ENCODE results near the gene MESD.
A peak's percentile ranks its signal among the peaks of the same experiment; 100 is the strongest.

MESD gene

DNA sequence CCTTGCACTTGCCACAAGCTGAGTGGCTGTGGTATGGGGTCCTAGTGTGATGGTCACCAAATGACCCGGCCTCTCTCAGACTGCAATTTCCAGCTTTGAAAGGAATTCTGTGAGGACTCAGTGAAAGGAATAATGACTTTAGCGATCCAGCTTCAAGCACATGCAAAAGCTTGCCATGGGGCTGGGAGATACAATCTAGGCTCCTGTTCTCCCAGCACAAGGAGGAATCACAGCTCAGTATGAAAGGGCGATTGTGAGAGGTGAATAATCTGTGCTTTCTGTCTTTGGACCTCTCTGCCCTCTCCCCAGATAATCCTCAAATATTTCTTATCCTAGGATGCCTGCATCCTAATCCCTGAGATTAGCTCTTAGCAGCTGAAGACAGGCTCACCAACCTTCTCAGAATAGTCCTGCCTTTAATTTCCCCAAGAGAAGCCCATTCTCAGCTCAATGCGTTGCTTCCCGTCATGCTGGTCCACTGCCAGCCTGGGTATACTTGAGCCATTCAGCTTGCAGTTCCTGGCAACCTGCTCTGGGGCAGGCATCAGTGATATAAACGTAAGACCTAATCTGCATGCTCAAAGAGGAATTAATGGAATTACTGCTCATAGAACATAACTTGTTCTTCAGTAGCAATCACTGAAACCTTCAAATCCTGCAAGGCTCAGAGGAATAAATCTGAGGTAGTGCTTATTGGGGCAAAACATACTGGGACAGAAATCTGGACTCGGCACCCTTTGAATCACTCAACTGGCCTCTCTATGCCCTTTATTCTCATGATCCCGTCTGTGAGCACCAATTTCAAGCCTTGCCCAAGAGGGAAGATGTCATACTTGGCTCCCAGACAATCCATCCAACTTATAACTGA lies 26.2 kb upstream of the MESD start:
- no peak for DNase-seq (ENCODE audit: low read depth in 3 of 3)

GRCh38 chr15:81014446-81015093 lies 25.0 kb upstream of the MESD start:
- no peak for DNase-seq (ENCODE audit: low read depth in 3 of 3)

- no peak for DNase-seq (ENCODE audit: low read depth in 3 of 3)
These were observed 23.8 kb upstream of the MESD start for GRCh38 chr15:81013396-81013929.

DNA sequence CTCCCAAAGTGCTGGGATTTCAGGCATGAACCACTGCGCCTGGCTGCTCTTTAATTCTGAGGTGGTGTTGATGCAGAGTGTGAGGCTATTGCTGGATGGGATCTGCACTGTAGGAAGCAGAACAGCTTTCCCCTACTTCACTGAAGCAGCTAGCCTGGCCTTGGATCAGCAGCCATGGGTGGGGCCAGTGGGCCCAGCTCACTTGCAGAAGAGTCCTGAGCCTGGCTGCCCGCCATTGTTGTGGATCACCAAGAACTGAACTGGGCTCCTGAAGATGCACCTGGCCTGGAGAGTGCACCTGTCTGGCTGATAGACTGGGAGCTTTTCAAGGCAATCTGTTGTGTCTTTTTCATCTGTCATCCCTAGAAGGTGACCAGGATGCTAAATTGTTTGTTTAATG lies 23.0 kb upstream of the MESD start:
- no peak for DNase-seq (ENCODE audit: low read depth in 3 of 3)

DNA sequence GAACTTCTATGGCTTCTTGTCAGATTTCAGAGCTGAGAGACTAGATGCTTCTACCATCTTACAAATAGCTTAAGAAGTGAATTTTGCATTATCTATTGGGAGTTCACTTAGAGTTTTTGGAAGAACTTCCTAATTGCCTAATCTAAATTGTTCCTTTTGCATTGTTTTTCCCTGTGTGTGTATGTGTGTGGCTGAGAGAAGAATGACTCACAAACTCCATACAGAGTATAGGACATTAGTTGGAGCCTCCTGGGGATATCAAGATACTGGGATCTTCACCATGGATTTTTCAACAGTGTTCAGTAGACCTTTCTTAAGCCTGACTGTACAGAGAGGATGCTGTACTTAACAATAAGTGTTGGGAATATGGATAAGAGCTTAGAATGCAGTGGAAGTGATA lies 22.0 kb upstream of the MESD start:
- DNase-seq (ENCODE audit: low read depth in 3 of 3): no peak

GRCh38 chr15:81010086-81010485 lies 20.5 kb upstream of the MESD start:
- no peak for DNase-seq (ENCODE audit: low read depth in 3 of 3)

DNA sequence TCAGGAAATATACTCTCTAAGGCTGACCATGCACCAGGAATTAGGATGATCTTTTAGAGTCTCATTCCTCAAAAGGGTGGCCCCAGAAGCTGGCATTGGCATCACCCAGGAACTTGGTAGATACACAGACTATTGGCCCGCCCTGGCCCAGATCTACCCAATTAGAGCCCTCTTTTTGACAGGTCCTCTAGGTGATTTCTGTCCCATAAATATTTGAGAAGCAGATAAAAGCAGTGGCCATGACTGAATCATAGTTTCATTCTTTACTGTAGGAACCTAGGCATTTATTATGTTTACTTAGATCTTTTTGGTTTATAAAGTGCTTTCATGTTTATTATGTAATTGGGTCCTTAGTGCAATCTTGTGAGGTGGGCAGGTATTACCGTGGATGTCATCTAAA lies 18.7 kb upstream of the MESD start:
- no peak for DNase-seq (ENCODE audit: low read depth in 3 of 3)

- DNase-seq (ENCODE audit: low read depth in 3 of 3): no peak
These were observed 17.9 kb upstream of the MESD start for GRCh38 chr15:81007428-81008064.

DNA sequence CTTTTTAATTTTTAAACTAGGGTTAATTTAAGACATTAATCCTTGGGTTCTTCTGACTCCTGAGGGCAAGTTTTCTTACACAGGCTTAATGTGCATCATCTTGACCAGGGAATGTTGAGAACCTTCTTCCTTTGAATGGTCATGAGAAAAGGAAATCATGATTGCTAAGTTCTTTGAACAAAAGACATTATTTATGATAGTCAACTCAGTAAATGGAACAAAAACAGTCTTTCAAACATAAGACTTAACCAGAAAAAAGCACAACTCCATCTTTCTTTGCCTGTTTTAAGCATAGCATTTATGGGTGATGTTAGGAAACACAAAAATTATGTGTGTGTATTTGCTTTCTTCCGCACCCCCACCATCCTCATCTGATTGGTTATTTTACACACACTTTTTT lies 16.5 kb upstream of the MESD start:
- no peak for DNase-seq (ENCODE audit: low read depth in 3 of 3)

- no peak for DNase-seq (ENCODE audit: low read depth in 3 of 3)
These were observed 13.4 kb upstream of the MESD start for GRCh38 chr15:81003097-81003350.

- DNase-seq (ENCODE audit: low read depth in 3 of 3): no peak
These were observed 12.9 kb upstream of the MESD start for GRCh38 chr15:81002331-81003096.

DNA sequence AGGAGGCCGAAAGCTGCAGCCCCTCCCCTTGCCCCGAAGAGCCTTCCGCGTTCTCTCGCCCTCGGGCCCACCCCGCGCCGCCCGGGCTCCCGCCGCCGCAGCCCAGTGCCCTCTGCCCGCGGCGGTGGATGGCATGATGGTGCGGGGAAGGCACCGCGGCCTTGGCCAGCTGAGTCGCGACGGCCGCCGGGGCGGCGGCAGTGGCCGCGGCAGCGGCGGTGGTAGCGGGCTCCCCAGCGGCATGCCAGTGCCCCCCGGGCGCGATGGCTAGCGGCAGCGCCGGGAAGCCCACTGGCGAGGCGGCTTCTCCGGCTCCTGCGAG lies 12.4 kb upstream of the MESD start:
- DNase-seq (ENCODE audit: low read depth in 3 of 3): no peak

DNA sequence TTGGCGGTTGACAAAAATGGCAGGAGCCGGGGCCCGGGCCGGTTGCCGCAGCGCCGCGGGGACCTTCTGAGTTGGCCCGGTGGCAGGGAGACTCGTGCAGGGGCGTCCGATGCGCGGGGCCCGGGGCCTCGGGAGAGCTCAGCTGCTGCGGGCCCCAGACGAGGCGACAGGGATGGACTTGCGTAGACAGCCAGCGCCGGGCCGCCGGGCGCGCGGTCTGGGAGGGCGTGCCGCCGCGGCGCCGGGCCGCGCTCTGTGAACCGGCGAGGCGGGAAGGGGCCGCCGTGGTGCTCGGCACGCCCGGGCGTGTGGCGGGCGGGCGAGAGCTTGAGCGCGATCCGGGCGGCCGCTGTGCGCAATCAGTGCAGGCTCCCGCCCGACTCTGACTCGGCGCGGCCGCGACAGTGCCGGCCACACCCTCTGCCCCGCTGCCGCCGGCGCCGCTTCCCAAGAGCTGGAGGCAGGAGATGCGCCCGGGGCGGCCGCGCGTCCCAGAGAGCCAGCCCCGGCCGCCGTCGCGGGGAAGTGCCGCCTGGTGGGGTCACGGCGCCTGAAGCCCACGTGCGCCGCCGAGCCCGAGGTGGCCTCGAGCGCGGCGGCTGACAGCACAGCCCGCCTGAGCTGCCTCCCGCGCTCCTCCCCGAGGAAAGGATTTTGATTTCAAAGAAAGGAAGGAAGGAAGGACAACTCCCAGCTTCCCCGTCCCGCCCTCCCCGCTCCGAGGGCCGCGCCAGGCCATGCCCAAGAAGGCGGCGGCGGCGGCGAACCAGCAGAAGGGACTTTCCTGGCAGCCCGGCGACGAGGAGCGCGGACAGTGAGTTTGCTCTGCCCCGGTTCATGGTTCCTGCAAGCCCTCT lies 11.8 kb upstream of the MESD start:
- DNase-seq (ENCODE audit: low read depth in 3 of 3): peak in 1 of 3 experiments; percentile 36

DNA sequence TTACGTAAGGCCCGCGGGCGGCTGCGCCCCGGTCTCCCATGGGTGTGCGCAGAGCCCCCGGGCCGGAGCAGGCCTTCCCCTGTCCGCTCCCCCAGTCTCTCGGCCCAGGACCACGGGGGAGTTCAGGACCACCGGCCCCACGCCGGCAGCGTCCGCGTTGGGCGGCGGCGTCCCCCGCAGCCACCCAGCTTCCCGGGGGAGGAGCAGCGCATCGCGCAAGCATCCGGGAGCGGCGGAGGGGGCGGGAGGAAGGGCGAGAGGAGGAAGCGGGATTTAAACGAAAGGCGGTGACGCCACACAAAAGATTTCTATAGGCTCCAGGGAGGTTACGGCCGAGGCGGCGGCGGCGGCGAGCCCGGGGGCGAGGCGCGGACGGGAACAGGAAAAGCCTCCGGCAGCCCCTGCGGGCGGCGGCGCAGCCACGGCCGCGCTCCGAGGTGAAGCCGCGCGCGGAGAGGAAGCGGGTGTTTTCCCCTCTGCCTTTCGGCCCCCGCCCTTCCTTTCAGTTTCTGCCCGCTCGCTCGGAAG lies 11.1 kb upstream of the MESD start, which contains the start of gene TLNRD1:
TSS of gene TLNRD1 (plus strand) at position 300 of the 528 bp plus-strand sequence. CDS start 1,349 bp downstream, outside the sequence.
- DNase-seq (ENCODE audit: low read depth in 3 of 3): peak; percentile 64 to 87 (median 67)

DNA sequence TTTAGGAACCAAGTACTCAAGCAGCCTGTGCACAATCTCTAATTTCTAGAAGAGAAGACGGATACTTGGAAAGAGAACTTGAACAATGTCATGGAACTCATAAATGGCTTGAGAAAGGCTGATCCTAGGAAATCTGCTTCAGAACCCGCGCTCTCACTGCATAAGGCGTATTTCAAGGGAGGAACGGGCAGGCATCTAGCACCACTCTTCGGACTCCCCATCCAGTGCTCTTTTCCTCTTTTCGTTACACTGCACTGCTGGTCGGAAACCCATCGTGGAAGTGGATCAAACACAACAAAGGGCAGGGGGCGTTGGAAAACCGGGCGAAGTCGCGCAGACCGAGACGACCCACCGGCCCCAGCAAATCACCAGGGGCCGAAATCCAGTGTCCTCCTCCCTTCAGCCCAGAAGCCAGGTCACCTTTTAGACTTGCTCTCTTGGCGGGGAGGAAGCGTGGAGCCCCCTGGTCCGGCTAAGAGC lies 10.6 kb upstream of the MESD start:
- DNase-seq (ENCODE audit: low read depth in 3 of 3): no peak

- DNase-seq (ENCODE audit: low read depth in 3 of 3): peak in 2 of 3 experiments; percentile 29 to 74
These were observed 10.0 kb upstream of the MESD start for GRCh38 chr15:80999623-81000036.

- DNase-seq (ENCODE audit: low read depth in 3 of 3): no peak
These were observed 8.6 kb upstream of the MESD start for GRCh38 chr15:80998251-80998650.

DNA sequence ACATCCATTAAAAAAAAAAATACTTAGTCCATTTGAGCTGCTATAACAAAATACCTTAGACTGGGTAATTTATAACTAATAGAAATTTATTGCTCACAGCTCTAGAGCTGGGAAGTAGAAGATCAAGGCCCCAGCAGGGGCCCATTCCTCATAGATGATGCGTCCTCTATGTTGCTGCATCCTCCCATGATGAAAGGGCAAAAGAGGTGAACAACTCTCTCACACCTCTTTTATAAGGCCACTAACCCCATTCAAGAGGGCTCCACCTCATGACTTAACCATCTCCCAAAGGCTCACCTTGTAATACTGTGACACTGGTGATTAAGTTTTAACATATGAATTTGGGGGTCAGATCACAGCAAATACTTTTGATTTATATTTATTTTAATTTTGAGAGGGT lies 8.1 kb upstream of the MESD start:
- no peak for DNase-seq (ENCODE audit: low read depth in 3 of 3)

DNA sequence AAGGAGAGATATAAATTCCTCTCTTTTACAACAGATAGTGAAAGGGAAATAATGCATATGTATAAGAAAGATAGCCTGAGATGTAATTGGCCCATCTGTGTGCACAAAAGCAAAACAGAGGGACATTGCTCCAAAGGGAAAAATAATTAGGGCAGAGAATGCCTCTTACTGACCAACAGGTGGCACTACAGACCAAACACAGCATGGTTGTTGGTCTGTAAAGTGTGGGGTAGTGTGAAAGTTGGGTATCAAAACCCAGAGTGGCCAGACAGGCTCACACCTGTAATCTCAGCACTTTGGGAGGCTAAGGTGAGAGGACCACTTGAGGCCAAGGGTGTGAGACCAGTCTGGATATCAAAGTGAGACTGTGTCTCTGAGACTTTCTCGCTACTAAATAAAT lies 6.6 kb upstream of the MESD start:
- no peak for DNase-seq (ENCODE audit: low read depth in 3 of 3)

DNA sequence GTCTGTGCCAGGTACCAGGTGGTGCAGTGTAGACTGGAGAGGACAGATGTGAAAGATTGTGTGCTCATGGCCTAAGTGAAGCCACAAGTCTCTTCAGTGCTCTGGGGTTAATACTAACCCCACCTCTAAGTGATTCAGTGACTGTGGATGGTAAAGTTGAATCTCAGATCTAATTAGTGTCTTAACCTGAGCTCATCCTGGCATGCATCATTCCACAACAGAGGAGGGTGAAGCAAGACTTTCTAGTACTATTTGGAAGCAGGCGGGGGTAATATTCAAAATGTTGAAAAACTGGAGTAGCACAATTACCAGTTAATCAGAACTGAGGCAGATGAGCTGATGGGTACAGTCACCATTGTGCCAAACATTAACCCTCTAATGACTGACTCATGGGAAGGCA lies 2.8 kb upstream of the MESD start:
- DNase-seq (ENCODE audit: low read depth in 3 of 3): no peak

- DNase-seq (ENCODE audit: low read depth in 3 of 3): no peak
These were observed 2.4 kb upstream of the MESD start for GRCh38 chr15:80992006-80992405.

Measured in stimulated activated CD4-positive, alpha-beta T cell treated with anti-CD3 and anti-CD28 coated beads, TNF-alpha, amount 100 ng/mL, for 24 hours (primary cell).